Measurements from ENCODE around the gene DLGAP1. TPM values are rescaled to one million over a fixed set of nuclear protein-coding genes. Genes with fewer than 3 reads are reported as not detected.

The DLGAP1 gene
- total and polyA plus RNA-seq, 4 donors = 0.06 to 1.2 (median 0.17) TPM; not detected in 1

DNA sequence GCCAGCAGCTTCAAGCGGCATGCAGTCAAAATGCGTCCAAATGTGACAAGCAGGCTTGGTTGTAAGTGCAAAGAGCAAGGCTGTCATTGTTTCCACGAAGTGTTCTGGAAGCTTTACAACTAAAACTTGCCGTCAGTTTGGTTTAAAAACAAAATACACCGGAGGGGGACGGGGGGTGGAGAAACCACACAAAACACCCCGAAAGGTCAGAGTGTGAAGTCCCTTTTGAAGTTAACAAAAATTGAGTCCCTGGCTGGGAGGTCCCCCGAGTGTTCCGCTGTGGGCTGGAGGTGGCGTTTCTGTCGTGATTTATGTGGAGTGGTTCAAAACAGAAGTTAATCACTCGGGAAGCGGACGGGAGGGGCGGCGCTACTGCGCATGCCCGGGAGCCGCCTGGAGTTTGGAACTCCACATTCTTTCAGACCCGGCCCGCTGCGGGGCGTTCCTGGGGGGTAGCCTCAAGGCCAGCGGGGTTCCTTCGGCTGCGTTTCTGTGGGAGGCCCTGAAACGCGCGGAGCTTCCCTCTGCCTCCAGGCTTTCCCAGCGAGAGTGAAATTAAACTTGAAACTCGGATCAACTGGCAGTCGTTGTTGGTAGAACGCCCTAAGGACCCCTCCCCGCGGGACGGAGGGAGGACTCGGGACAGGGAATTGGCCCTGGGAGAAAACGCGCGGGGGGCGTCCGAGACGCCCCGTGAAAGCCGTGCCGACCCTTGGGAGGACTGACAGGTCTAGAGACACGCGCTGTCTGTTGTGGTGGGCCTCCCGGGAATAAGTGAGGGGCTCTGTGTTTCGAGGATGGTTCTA, 1003.7 kb downstream of the DLGAP1 start (continued):
- TF ChIP-seq, protein P1, sequence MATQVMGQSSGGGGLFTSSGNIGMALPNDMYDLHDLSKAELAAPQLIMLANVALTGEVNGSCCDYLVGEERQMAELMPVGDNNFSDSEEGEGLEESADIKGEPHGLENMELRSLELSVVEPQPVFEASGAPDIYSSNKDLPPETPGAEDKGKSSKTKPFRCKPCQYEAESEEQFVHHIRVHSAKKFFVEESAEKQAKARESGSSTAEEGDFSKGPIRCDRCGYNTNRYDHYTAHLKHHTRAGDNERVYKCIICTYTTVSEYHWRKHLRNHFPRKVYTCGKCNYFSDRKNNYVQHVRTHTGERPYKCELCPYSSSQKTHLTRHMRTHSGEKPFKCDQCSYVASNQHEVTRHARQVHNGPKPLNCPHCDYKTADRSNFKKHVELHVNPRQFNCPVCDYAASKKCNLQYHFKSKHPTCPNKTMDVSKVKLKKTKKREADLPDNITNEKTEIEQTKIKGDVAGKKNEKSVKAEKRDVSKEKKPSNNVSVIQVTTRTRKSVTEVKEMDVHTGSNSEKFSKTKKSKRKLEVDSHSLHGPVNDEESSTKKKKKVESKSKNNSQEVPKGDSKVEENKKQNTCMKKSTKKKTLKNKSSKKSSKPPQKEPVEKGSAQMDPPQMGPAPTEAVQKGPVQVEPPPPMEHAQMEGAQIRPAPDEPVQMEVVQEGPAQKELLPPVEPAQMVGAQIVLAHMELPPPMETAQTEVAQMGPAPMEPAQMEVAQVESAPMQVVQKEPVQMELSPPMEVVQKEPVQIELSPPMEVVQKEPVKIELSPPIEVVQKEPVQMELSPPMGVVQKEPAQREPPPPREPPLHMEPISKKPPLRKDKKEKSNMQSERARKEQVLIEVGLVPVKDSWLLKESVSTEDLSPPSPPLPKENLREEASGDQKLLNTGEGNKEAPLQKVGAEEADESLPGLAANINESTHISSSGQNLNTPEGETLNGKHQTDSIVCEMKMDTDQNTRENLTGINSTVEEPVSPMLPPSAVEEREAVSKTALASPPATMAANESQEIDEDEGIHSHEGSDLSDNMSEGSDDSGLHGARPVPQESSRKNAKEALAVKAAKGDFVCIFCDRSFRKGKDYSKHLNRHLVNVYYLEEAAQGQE (IDR thresholded peaks at IDR 0.05) = peak; percentile 85

DNA sequence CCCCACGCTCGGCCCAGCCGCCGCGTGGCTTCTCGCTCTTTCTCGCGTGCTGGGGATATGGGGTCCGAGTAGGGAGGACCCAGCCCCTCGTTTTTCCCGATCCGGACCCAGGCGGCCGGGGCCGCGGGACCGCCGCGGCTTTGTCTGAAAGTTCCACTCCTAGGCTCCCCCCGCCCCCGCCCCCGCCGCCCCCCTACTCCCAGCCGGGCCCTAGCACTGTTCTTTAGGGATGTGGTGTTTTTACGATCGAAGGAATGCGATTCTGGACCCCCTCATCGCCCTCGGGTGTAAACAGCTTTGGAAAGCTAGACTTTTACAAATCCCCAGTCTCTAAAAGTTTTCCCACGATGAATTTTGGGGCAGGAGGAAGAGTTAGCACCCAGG, 1004.3 kb downstream of the DLGAP1 start:
- Histone ChIP-seq H3K9me3 (ENCODE audit: control insufficient read depth in 4 of 4, low read length in 3 of 4) (no peaks in the 10 kb centered on the region), H3K36me3 (ENCODE audit: control insufficient read depth in 4 of 4, insufficient read depth in 3 of 4, low read depth in 1 of 4, low read length in 3 of 4) (no peaks in the 10 kb centered on the region), H3K27me3 (ENCODE audit: control insufficient read depth in 4 of 4, insufficient read depth in 4 of 4, low read length in 3 of 4) (no peaks in the 10 kb centered on the region), H3K9ac (ENCODE audit: low read depth in 1 of 2, low read length in 2 of 2) (peak overlapping the region; percentile 99 to 100), H3K4me1 (ENCODE audit: control insufficient read depth in 4 of 4, insufficient read depth in 4 of 4, low read length in 3 of 4) (peaks cover 3 to 36% (median 21%) of the 10 kb centered on the region in 4 donors), H3K27ac (ENCODE audit: low read depth in 1 of 2, low read length in 2 of 2) (peak overlapping the region; percentile 99 to 100), H3K4me3 (ENCODE audit: low read depth in 1 of 3, low read length in 3 of 3) (peak overlapping the region; percentile 63 to 92 (median 90))
- WGBS = under 1% methylated on average over 30 of the region's 30 CpGs
- TF ChIP-seq, protein P2, sequence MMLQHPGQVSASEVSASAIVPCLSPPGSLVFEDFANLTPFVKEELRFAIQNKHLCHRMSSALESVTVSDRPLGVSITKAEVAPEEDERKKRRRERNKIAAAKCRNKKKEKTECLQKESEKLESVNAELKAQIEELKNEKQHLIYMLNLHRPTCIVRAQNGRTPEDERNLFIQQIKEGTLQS (IDR thresholded peaks at IDR 0.05) = no peak
- TF ChIP-seq FOXA2 (IDR thresholded peaks at IDR 0.05) = no peak
- DNase-seq (ENCODE audit: low spot score) = no peak

DNA sequence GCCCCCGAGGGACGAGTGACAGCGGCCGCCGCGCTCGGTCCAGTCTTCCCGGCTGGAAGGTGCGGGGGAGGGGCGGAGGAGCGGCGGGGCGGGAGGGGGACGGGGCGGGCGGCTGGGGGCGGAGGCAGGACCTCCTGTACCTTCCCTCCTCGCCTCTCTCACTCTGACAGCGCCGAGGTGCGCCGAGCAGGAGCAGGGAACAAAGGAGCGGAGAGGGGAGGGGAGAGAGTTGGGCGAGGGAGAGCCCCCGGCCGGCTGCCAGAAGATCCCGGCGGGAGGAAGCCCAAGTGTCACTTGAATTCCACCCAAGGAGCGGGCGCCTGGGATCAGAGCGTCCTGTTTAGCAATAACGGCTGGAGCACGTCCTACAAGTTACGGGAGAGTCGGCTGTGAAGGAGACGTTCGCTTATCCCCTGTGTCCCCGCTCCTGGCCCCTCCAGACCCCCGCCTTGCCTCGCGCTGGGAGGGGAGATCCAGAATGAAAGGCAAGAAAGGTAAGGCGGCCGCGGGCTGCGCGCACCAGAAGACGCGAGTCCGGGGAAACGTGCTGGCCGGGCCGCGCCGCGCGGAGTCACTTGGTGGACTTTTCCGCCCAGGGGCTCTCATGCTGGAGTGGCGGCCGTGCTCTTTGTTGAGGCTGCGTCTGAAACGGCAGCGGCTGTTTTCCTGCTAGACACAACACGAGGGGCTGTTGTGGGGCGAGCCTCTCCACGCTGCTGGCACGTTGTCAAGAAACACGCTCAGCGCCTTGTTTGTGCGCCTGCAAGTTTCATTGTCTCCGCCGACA, 1004.9 kb downstream of the DLGAP1 start, which contains the start of gene TGIF1:
TSS of gene TGIF1 (plus strand) at position 161 of the 787 bp plus-strand sequence. CDS start at position 479, 318 bp downstream.
- no peaks in the 10 kb centered on the region for H3K36me3 ChIP-seq (ENCODE audit: control insufficient read depth in 4 of 4, insufficient read depth in 3 of 4, low read depth in 1 of 4, low read length in 3 of 4)
- H3K9ac ChIP-seq (ENCODE audit: low read depth in 1 of 2, low read length in 2 of 2) = peak within 1 kb of the TSS; percentile 99 to 100
- H3K4me3 ChIP-seq (ENCODE audit: low read depth in 1 of 3, low read length in 3 of 3) = peak within 1 kb of the TSS; percentile 63 to 92 (median 90)
- H3K27ac ChIP-seq (ENCODE audit: low read depth in 1 of 2, low read length in 2 of 2) = peak within 1 kb of the TSS; percentile 99 to 100
- WGBS = under 1% methylated on average over 71 of the region's 71 CpGs
- H3K27me3 ChIP-seq (ENCODE audit: control insufficient read depth in 4 of 4, insufficient read depth in 4 of 4, low read length in 3 of 4) = no peaks in the 10 kb centered on the region
- no peak for TF ChIP-seq SP1 (IDR thresholded peaks at IDR 0.05)
- TF ChIP-seq, protein P3, sequence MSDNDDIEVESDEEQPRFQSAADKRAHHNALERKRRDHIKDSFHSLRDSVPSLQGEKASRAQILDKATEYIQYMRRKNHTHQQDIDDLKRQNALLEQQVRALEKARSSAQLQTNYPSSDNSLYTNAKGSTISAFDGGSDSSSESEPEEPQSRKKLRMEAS (IDR thresholded peaks at IDR 0.05) = peak; percentile 24
- no peak for TF ChIP-seq JUND (IDR thresholded peaks at IDR 0.05)
- peak; percentile 18 for TF ChIP-seq YY1 (IDR thresholded peaks at IDR 0.05)
- TF ChIP-seq, protein P1 (IDR thresholded peaks at IDR 0.05) = peak; percentile 57
- peak; percentile 74 for TF ChIP-seq TAF1 (conservative IDR thresholded peaks at IDR 0.05)
- TF ChIP-seq RXRA (IDR thresholded peaks at IDR 0.05) = no peak
- peak; percentile 80 for DNase-seq (ENCODE audit: low spot score)
- H3K4me1 ChIP-seq (ENCODE audit: control insufficient read depth in 4 of 4, insufficient read depth in 4 of 4, low read length in 3 of 4) = peaks cover 3 to 31% (median 15%) of the 10 kb centered on the region in 4 donors
- H3K9me3 ChIP-seq (ENCODE audit: control insufficient read depth in 4 of 4, low read length in 3 of 4) = no peaks in the 10 kb centered on the region

Data from liver (tissue), 9 donors.